ENCODE measurements around the gene COP1.

GRCh38 chr1:175968486-175969172, 238.5 kb downstream of the COP1 start:
- TF ChIP-seq POLR2A (IDR thresholded peaks at IDR 0.05) (no peak), CTCF (IDR thresholded peaks at IDR 0.05) (no peak)
